DMS79 treated with DMSO at 0.1 percent for 48 hours (cell line): Measurements from ENCODE around the gene KBTBD4.

Experiments used
- DNase-seq: peaks from one replicate; lab custom pipeline; 2025; lab: John Stamatoyannopoulos, UW

Gene KBTBD4

DNA sequence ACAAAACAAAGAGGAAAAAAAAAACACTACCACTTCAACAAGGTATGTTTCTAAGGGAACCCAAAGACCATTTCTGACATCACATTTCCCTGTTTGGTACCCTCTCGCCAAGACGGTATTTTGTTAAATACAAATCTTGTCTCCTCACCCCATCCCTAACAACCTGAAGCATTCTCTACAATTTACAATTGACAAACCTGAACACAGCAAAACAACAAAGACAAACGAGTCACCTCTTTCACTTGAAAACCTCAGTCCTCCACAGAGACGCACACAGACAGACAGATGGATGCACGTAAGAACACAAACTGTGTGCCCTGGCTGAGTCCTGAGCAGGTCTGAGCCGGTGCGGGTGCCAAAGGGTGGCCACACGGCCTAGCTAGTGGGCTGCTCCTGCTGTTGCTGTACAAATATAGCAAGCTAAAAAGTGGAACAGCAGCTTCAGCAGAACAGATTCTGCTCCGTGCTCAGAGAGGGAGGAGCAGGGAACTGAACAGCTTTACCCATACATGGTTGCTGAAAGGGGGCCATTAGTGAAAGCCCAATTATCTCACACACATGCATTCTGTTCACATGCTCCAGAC lies 54.4 kb downstream of the KBTBD4 start:
- DNase-seq = no peak

DNA sequence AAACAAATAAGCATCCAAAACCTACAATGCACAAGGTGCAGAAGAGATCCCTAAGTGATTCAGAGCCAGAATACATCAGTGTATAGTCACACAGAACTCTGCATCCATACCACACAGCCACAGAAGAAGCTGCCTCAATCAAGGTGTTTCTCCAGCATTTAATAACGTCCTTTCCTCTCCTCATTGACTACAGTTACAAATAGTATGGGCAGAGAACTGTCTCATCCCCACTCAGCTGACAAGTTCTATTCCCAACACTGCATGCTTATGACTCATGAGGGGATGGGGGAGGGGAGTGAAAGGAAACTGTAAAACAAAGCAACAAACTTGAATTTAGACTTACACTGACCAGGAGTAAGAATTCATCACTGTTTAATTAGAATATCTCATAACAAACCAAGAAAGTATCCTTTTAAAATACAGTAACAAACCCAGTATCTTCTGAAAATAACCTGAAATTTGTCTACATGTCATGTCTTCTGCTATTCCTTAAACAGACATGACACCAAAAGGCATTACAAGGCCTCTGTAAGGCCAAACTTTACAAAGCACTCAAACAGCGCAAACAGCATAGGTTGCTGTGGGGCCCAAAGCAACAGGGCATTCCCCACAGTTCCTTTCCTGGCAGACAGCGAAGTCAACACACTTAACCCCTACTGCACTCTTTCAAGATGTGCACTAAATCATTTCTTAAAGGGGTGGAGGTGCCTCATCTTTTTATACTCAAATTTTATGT lies 55.1 kb downstream of the KBTBD4 start:
- no peak for DNase-seq
